NCI-H1092 treated with DMSO at 0.1 percent for 48 hours (cell line): ENCODE measurements around the gene AUP1.
A peak's percentile ranks its signal among the peaks of the same experiment; 100 is the strongest.
"Not testable (repeated sequence)": the region's sequence is repeated elsewhere in the genome, so short reads cannot be mapped to it uniquely, and the experiment has no call there.

Experiments used
- DNase-seq: peaks from one replicate; lab custom pipeline; 2025; lab: John Stamatoyannopoulos, UW

AUP1 gene

GRCh38 chr2:74498500-74499266 is 30.8 kb downstream of the AUP1 start:
- DNase-seq = no peak

GRCh38 chr2:74497777-74498499 is 31.6 kb downstream of the AUP1 start:
- no peak for DNase-seq

DNA sequence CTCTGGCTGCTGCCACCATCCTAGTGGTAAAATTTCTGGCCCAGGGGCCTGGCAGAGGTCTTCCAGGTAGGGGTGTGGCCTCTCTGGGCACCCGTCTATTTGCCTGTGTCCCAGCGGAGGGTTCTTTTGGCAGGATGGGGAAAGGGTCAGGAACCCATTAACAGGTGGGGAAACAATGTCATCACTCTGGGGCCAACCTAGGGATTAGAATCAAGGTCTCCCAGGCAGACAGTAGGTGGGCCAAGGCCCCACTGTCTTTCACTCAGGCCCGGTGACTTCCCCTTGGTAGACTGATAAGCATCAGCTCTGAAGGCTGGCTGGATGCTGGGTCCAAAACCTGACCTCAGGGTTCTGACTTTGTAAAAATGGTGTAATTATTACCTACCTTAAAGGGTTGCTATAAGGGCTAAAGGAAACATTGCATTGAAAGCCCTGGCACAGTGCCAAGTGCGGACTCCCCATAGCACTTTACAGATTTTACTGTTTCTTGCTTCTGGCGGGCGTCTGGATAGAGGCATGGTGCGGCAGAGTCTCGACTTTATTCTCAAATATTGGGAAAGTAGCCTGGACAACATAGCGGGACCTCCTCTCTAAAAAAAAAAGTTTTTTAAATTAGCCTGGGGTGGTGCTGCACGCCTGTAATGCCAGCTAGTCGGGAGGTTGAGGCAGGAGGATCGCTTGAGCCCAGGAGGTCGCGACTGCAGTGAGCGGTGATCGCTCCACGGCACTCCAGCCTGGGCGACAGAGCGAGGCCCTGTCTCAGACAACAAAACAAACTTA is 32.3 kb downstream of the AUP1 start:
- DNase-seq = no peak

- DNase-seq = no peak
Measured at GRCh38 chr2:74495440-74495839, 34.1 kb downstream of the AUP1 start.

DNA sequence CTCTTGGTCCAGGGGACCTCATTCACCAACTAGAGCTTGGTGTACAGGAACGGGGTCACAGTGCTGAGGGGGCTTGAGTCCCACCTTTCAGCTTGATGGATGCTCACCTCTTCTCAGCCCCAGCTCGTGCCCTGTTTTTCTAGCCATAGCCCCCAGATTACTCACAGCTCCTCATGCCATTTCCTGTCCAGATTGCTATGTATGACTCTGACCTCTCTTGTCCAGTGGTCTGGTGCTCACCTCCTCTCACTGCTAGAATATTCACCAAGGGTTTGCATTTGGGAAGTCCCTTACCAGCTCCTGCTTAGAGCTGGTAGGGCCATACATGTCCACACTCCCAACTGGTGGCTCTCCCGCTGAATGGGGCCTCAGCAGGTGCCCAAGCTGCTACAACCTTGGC is 36.0 kb downstream of the AUP1 start:
- DNase-seq = no peak

DNA sequence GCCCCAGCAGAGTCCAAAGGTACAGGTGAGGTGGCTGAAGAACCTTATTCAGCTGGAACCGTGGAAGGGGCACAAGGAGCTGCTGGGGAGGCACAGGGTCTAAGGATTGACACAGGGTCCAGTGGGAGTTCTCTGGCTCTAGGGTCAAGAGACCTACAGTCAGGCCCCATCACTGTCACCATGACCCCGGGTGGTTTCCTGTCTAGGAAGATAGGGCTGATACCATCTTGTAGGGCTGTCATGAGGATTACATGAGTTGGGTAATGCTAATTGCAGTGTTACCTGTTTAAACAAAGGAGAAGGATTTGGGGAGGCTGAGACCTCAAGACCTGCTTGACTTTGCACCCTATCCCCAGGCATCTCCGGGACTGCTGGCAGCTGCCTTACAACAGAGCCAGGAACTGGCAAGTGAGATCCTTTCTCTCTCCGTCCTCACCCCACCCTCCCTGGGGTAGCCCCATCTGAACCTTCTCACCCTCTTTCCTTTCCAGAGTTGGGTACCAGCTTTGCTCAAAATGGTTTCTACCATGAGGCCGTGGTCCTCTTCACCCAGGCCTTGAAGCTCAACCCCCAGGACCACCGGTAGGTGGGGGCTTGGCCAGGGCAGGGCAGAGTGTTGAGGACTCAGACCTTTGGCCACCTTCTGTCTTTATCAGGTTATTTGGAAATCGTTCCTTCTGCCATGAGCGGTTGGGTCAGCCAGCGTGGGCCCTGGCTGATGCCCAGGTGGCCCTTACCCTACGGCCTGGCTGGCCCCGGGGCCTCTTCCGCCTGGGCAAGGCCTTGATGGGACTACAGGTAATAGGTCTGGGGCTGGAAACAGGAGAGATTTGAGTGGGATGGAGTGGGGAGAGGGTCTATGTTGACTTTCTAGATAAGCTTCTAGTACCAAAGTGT is 37.6 kb downstream of the AUP1 start:
- no peak for DNase-seq

GRCh38 chr2:74489906-74490305 is 39.6 kb downstream of the AUP1 start:
- no peak for DNase-seq

- no peak for DNase-seq
Measured at GRCh38 chr2:74488643-74489481, 40.6 kb downstream of the AUP1 start.

DNA sequence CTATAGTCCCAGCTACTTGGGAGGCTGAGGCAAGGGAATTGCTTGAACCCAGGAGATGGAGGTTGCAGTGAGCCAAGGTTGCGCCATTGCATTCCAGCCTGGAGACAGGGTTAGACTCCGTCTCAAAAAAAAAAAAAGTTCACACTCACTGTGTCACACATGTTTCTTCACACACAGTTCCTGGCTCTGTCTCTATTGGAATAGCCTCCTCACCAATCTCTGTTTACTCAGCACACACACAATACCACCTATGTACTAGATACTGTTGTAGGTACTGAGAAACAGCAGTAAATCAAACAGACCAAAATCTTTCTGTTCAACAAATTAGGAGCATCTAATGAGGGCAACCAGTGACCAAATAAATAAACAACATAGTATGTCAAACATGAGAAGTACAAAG is 43.4 kb downstream of the AUP1 start:
- DNase-seq = no peak

DNA sequence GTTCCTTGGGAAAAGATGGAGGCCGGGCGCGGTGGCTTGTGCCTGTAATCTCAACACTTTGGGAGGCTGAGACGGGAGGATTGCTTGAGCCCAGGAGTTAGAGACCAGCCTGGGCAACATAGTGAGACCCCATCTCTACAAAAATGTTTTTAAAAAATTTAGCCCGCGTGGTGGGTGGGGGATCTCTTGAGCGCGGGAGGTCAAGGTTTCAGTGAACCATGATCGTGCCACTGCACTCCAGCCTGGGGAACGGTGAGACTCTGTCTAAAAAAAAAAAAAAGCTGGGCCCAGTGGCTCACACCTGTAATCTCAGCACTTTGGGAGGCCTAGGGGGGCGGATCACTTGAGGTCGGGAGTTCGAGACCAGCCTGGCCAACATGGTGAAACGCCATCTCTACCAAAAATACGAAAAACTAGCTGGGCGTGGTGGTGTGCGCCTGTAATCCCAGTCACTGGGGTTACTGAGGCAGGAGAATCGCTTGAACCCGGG is 45.8 kb downstream of the AUP1 start:
- not testable (repeated sequence) for DNase-seq

DNA sequence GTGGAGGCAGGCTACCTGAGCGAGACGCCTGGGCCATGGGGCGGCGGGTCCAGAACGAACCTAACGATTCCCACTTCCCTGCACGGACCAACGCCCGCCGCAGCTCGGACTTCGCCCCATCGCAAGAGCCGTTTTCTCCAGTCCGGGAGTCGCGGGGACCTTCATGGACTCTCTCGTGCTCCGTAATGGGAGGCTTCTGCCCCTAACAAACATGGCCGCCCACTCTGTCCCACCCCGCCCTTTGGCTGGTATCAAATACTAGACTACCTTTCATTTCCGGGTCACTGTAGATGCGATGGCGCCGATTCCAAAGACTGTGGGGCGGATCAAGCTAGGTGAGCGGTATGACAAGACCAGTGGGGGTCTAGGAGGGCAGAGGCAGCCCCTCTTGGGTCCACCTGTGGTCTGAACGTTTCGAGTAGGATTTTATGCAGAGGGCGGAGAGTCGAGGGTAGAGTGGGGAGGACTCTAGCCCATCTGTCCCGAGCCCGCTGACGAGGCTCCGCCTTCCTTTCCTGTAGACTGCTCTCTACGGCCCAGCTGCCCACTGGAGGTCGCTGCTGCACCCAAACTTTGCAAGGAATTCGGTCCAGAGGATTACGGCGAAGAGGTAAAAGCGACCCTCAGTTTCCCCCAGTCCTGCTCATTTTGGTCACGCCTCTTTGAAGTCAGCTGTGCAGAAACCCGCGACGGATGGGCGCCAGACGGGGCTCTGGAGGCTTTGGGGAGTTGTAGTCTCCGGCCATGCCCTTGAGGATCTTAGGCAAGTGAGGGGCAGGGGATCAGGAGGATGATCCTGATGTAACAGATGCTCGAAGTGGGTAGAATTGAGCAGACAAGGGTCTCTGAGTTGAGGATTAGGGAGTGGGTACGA is 46.5 kb downstream of the AUP1 start, which contains the start of the genes CCDC142 and TTC31:
CCDC142 (minus strand) TSS at position 198 of the 874 bp plus-strand sequence; CDS start at position 37, 161 bp downstream.
TTC31 (plus strand) TSS at position 281 of the 874 bp plus-strand sequence; CDS start at position 296, 15 bp downstream.
- DNase-seq = peak; percentile 94

- peak; percentile 70 for DNase-seq
Measured at GRCh38 chr2:74481961-74482800, 47.3 kb downstream of the AUP1 start.

- no peak for DNase-seq
Measured at GRCh38 chr2:74481431-74481830, 48.1 kb downstream of the AUP1 start.
